Keratinocyte (primary cell): Measurements from ENCODE around the gene MED9. TPM values are rescaled to one million over a fixed set of nuclear protein-coding genes. Genes with fewer than 3 reads are reported as not detected.

Experiments
- DNase-seq: peaks from one replicate; pipeline ENCODE4 v3.0.0-alpha.2; 2011; ENCODE audit warnings: low read depth, missing footprints, low spot score
- FAIRE-seq: peaks from 2 replicates; lab custom pipeline; 2011; peaks lifted over from hg19 to GRCh38; lab: Jason Lieb, UNC
- H2AFZ ChIP-seq: 2 replicates; pipeline ENCODE4 v1.6.0; 2012; ENCODE audit warnings: low read length, control low read depth, inconsistent platforms; ENCODE audit not compliant: control insufficient read depth
- H3K27ac ChIP-seq: 2 replicates; pipeline ENCODE4 v1.5.1; 2011; ENCODE audit warnings: low read length; ENCODE audit not compliant: control insufficient read depth, insufficient read depth
- H3K27me3 ChIP-seq: 3 replicates; pipeline ENCODE4 v1.6.0; 2011; ENCODE audit warnings: low read length; ENCODE audit not compliant: control insufficient read depth, insufficient read depth; ENCODE audit errors: extremely low read depth
- H3K36me3 ChIP-seq, 2 experiments: 2 replicates in 1 of 2; 3 replicates in 1 of 2; pipeline ENCODE4 v1.5.1; 2011; ENCODE audit warnings: low read length in 2 of 2, mild to moderate bottlenecking in 1 of 2; ENCODE audit not compliant: control insufficient read depth in 2 of 2, insufficient read depth in 2 of 2; ENCODE audit errors: extremely low read depth in 1 of 2
- H3K4me1 ChIP-seq: 3 replicates; pipeline ENCODE4 v1.5.1; 2011; ENCODE audit warnings: low read length; ENCODE audit not compliant: control insufficient read depth, insufficient read depth; ENCODE audit errors: extremely low read depth
- H3K4me2 ChIP-seq: 3 replicates; pipeline ENCODE4 v1.6.0; 2011; ENCODE audit warnings: low read depth, low read length; ENCODE audit not compliant: control insufficient read depth, insufficient read depth; ENCODE audit errors: extremely low read depth
- H3K4me3 ChIP-seq, 3 experiments: fragments of 200-600 bp in 1 of 3; sonication (generic) in 1 of 3; 2 replicates in 2 of 3; 3 replicates in 1 of 3; pipeline ENCODE4 v1.5.1; 2011 to 2016; ENCODE audit warnings: low read length in 3 of 3, mild to moderate bottlenecking in 3 of 3, control low read depth in 2 of 3, inconsistent platforms in 1 of 3, low read depth in 1 of 3, mixed read lengths in 1 of 3, mixed run types in 1 of 3, moderate library complexity in 1 of 3; ENCODE audit not compliant: control insufficient read depth in 2 of 3, insufficient read depth in 2 of 3; ENCODE audit errors: extremely low read depth in 1 of 3
- H3K79me2 ChIP-seq: 2 replicates; pipeline ENCODE4 v1.6.0; 2012; ENCODE audit warnings: low read length; ENCODE audit not compliant: control insufficient read depth, insufficient read depth
- H3K9ac ChIP-seq: 3 replicates; pipeline ENCODE4 v1.6.0; 2011; ENCODE audit warnings: low read length; ENCODE audit not compliant: control insufficient read depth, insufficient read depth; ENCODE audit errors: extremely low read depth
- H3K9me1 ChIP-seq: 3 replicates; pipeline ENCODE4 v1.6.0; 2011; ENCODE audit warnings: low read length; ENCODE audit not compliant: control insufficient read depth, insufficient read depth; ENCODE audit errors: extremely low read depth
- H3K9me3 ChIP-seq: 2 replicates; pipeline ENCODE4 v1.5.1; 2012; ENCODE audit warnings: low read depth, low read length; ENCODE audit not compliant: control insufficient read depth
- H4K20me1 ChIP-seq: 3 replicates; pipeline ENCODE4 v1.6.0; 2011; ENCODE audit warnings: low read length; ENCODE audit not compliant: control insufficient read depth, insufficient read depth; ENCODE audit errors: extremely low read depth
- CTCF ChIP-seq, 3 experiments: IDR thresholded peaks in 1 of 3; conservative IDR thresholded peaks in 1 of 3; optimal IDR thresholded peaks in 1 of 3; 2 replicates in 2 of 3; 3 replicates in 1 of 3; pipeline versions ENCODE3 to v1.5.1; 2011; ENCODE audit warnings: low read length in 3 of 3, mild to moderate bottlenecking in 3 of 3, moderate library complexity in 2 of 3, control low read depth in 1 of 3, inconsistent platforms in 1 of 3; ENCODE audit not compliant: insufficient read depth in 2 of 3; ENCODE audit errors: extremely low read depth in 1 of 3
- EZH2 ChIP-seq: IDR thresholded peaks from one replicate; pipeline ENCODE4 v1.6.1; 2012; ENCODE audit warnings: inconsistent platforms, mild to moderate bottlenecking, low read length, moderate library complexity
- dilution Hi-C: fragments of 300-500 bp; cut with MboI; formaldehyde crosslinking; loops from one replicate; pipeline ENCODE4 v1.7.0; 2020; ENCODE audit warnings: low sequenced_read_pairs; ENCODE audit not compliant: extremely low pct_ligation_motif_present
- polyA plus RNA-seq, 5 experiments: library from polyadenylated mRNA; depleted of rRNA in 3 of 5; stranded (reverse) in 3 of 5; stranded (forward) in 1 of 5; unstranded in 1 of 5; fragments of >200 nt; gene quantifications; 1 replicate in 1 of 5; 2 replicates in 3 of 5; 3 replicates in 1 of 5; pipeline versions ENCODE4 v1.2.1 to v1.2.3, GENCODE V29; 2011 to 2012; ENCODE audit warnings: missing spikeins in 2 of 5, low read depth in 1 of 5, low replicate concordance in 1 of 5

Gene MED9
- polyA plus RNA-seq, 1 donor (not counting 4 experiments of a cell fraction or from before 2014, with no cell fraction given) = 6.9 TPM

- dilution Hi-C loops = no loop called here
- Histone ChIP-seq H4K20me1 (peaks cover 14% of the 10 kb centered on the region), H3K9me3 (no peaks in the 10 kb centered on the region), H3K27me3 (peaks cover 27% of the 10 kb centered on the region), H3K79me2 (no peaks in the 10 kb centered on the region), H3K27ac (no peak overlapping the region), H3K9me1 (no peaks in the 10 kb centered on the region), H3K36me3 (no peaks in the 10 kb centered on the region), H3K4me1 (no peaks in the 10 kb centered on the region), H3K9ac (no peak overlapping the region), H3K4me3 (no peak overlapping the region), H2AFZ (no peak overlapping the region), H3K4me2 (no peak overlapping the region)
- FAIRE-seq = no peak
- no peak for DNase-seq
- TF ChIP-seq EZH2 (no peak), CTCF (optimal IDR thresholded peaks at IDR 0.05 in 1 of 3, IDR thresholded peaks at IDR 0.05 in 1 of 3, conservative IDR thresholded peaks at IDR 0.05 in 1 of 3; ENCODE audit: extremely low read depth in 1 of 3, insufficient read depth in 2 of 3, low read length in 3 of 3) (no peak)
Measured at GRCh38 chr17:17519886-17520285, 43.1 kb downstream of the MED9 start.

- Histone ChIP-seq H3K36me3 (no peaks in the 10 kb centered on the region), H3K9me3 (no peaks in the 10 kb centered on the region), H3K4me2 (no peak overlapping the region), H4K20me1 (peaks cover 12% of the 10 kb centered on the region), H3K4me3 (no peak overlapping the region), H3K79me2 (no peaks in the 10 kb centered on the region), H3K27ac (no peak overlapping the region), H3K4me1 (no peaks in the 10 kb centered on the region), H3K27me3 (peaks cover 20% of the 10 kb centered on the region), H2AFZ (no peak overlapping the region), H3K9me1 (no peaks in the 10 kb centered on the region), H3K9ac (no peak overlapping the region)
- TF ChIP-seq EZH2 = no peak
- DNase-seq (no peak), FAIRE-seq (no peak)
- dilution Hi-C loops = no loop called here
Measured at GRCh38 chr17:17520599-17521232, 43.9 kb downstream of the MED9 start.
